Heart left ventricle (tissue), 13 donors: Measurements from ENCODE around the gene PYROXD2.

Source experiments
- CTCF ChIP-seq, 12 donors: fragments of 200-600 bp; sonication (generic) in 4 of 12; IDR thresholded peaks; one replicate each; pipeline versions ENCODE4 v1.5.0 to v1.8.0; 2018 to 2022; ENCODE audit warnings: antibody characterized with exemption in 12 of 12, mild to moderate bottlenecking in 5 of 12
- POLR2A ChIP-seq, 2 donors: fragments of 450-650 bp; IDR thresholded peaks; one replicate each; pipeline ENCODE4 v1.6.1; 2017; ENCODE audit warnings: antibody characterized with exemption in 2 of 2, mild to moderate bottlenecking in 2 of 2, moderate library complexity in 2 of 2
- donor health status: ischemic (EF 13 %, LVEDD 7.1; RV severe dilation, severe dysfunction).
- donor health status: DM: no; HTN: yes; CAD: no.
- donor health status: DM: no; HTN: no; CAD: no.
- donor health status: ischemic (EF 25% LVEDD 6.9; RV normal size, moderate dysfunction).
- donor health status: ischemic (EF 25% LVEDD 5.7; RV mildly dilated, moderate dysfunction).
- donor health status: ischemic (EF 35%, LVEDD 5.7; RV mildly dilated, moderate dysfunction).
- donor health status: nonischemic (EF 11% LVEDD 7.7; RV severe dilation, severe dysfunction).
- donor health status: DM: yes; HTN: yes; CAD: no.
- donor health status: PGD.
- donor health status: ischemic (EF 29% LVEDD 5.4; RV normal size, mild dysfunction).
- donor health status: nonischemic (EF 23%, LVEDD 6.1; RV moderate dilation, normal function).

- TF ChIP-seq CTCF (IDR thresholded peaks at IDR 0.05) (no peak), POLR2A (IDR thresholded peaks at IDR 0.05) (no peak)
Observed at GRCh38 chr10:98338896-98339295, 76.1 kb downstream of the PYROXD2 start.
